GM19239 (cell line): ENCODE measurements around the gene HERC2.

Experiments
- DNase-seq: peaks from one replicate; pipeline ENCODE4 v3.0.0; 2011; ENCODE audit warnings: low spot score; ENCODE audit not compliant: insufficient read length
- FAIRE-seq: peaks from 2 replicates; lab custom pipeline; 2011; peaks lifted over from hg19 to GRCh38; lab: Jason Lieb, UNC

Gene HERC2

DNA sequence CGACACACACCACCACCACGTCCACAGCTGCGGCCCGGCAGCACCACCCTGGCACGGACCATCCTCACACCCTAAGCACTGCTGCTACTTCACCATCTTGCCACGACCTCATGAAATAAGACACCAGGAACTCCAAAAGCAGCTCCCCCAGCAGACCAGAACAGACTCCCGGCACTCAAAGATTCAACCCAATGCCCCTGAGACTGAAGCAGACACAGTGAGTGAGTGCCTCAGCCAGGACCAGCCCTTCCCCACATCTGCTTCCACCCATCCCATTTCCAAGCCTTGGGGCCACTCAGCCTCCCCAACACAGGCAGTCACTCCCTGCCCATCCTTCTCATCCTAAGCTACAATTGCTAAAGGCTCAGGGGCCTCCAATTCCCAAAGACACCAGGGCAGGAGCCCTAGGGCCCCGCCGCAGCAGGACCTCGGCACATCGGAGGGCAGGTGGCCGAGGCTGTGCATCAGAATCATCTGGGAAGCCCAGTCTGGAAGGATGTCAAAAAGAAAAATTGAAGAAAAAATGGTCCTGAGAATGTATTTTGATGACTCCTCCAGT is 204.5 kb downstream of the HERC2 start:
- DNase-seq: no peak
- FAIRE-seq: no peak

DNA sequence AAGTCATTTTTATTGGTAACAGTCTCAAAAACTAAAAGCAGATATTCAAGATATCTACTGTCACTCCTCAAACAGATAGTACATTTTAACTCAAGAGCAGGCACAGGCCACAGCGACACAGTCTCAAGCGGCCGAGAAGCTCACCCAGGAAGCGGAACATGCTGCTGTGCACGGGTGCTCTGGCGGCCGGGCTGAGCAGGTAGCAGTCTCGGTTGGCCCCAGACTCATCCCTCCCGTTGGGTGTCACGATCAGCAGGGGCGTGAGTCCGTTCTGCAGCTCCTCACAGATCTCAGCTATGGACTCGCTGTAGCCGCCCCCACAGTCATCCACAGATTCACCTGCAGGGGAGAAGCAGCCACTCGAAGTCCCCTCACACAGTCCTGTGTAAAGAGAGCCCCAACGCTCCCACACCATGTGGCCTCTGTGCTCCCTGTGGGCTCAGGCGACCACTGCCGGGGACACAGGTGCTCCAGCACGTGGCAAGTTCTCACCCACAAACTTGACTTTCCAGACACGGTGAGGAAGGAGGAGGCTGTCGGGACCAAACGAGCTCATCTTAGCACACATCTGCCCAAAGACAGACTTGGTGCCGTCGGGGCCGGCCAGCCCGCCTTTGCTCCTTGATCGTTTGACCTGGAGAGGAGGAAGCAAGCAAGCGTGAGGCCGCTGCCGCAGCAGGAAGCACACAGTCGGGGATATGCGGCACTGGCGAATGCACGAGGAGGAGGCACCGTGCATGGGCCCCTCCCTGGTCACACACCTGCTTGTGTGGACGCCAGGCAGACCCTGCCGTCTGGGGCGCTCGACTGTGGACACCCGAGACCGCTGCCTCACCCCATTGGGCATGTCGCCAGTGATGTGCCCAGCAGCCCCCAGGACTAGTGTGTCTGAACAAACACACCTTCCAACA is 205.2 kb downstream of the HERC2 start:
- FAIRE-seq (no peak), DNase-seq (no peak)

DNA sequence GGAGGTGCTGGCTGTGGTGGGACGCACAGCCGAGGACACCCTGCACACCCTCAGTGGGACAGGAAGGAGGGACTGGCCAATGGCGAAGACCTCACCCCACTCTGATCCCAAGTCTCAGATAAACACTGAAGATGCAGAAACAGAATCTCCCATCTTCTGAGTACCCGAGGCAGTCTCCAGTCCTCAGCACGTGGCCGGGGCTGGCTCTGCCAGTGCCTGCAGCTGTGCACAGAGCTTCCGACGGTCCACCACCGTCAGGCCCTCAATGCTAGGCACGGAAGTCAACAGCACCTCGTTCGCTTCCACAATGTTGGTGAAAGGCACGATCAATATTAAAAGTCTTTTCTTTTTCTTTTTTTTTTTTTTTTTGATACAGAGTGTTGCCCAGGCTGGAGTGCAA is 206.1 kb downstream of the HERC2 start:
- FAIRE-seq: no peak
- DNase-seq: no peak

DNA sequence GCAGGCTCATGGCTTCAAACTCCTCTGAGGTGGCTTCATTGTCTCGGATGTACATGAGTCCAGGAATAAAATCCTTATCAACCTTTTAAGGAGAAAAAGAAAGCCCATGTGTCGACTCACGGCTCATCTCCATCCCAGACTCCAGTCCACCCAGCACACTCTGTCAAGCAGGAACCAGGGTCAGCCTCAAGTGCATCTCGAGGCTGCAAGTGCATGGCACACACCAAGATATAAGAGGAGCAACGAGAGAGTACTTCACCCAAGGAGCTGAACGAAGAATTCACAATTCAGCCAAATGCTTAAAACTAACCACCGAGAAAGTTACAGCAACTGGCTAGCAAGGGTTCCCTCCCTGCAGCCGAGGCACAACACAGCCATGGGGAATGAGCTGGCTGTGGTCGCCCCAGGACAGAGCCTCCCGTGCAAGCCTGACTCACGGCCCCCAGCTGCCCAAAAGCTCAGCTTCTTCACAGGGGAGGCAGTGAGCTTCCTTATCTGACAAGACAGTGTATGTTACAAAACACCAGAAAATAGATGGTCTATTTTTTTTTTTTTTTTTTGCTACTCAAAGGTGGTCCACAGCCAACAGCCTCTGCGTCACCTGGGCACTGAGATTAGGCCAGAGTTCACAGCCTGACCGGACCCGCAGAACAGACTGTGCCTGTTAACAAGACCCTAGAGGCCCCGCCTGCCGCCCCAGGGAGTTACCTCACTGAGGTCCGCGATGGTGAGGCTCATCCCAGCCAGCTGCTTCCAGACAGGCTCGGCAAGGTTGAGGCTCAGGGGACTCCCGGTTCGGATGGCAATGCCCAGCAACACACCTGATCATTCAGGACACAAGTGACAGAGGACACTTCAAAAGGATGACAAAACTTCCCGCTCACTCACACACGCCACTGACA is 207.0 kb downstream of the HERC2 start:
- no peak for DNase-seq
- FAIRE-seq: no peak

DNA sequence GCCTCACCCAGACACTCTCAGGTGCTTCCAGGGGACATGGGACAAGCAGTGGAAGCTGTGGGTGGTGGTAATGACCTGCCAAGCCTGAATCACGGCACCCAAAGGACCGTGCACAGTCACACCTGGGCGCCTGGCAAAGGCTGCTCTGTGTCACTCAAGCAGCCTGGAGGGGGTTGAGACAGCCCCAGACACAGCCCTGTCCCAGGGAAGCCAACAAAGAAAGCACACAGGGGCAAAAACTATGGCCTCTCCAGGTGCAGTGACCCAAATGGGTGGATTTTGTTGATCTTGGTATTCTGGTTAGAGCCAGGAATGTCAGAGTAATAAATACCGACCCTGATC is 207.9 kb downstream of the HERC2 start:
- FAIRE-seq: no peak
- no peak for DNase-seq

DNA sequence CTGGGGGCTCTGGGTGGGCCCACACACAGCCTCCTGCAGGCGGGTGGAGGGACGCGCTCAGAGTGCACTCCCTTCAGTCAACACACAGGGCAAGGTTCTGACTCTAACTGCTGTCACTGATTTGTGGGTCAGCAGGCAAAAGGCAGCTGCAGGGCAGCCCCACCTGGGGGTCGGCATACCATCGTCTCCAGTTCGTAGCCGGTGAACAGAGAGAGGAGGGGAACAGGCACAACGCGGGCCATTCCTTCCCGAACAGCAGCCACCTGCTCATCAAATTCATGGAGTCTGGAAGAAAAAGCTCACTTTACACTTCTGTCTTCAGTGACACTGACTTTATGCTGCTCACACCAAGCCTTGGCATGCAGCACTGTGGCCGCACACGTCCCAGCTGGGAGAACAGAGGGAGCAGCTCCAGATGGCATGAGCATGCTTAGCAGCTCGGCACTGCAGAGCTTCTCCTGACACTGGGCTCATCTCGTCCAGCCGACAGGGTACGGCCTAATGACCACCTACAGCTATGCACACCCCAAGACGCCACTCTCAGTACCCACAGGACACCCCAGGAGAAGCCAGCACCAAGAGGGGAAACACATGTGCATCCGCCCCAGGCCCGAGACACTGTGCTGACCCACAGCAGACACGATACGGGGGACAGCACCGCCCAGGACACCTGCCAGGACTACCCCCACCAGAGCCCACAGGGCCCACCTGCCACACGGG is 208.4 kb downstream of the HERC2 start:
- DNase-seq (no peak), FAIRE-seq (no peak)

DNA sequence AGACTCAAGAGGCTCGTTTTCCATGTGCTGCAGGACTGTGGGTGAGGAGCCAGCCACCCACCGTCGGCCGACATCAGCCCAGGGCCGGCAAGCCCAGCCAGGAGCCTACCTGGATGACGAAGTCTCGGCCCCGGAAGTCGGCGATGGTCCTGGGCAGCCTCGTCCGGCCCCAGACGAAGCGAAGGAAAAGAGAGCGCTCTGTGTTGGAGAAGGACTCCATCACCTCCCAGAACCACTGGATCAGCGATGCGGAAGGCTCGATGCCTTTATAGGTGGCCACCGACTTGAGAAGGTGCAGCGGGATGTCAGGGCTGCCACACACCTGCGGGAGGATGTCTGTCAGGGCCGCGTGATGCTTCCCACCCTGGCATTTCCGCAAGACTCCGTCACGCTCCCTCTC is 209.0 kb downstream of the HERC2 start:
- FAIRE-seq: no peak

DNA sequence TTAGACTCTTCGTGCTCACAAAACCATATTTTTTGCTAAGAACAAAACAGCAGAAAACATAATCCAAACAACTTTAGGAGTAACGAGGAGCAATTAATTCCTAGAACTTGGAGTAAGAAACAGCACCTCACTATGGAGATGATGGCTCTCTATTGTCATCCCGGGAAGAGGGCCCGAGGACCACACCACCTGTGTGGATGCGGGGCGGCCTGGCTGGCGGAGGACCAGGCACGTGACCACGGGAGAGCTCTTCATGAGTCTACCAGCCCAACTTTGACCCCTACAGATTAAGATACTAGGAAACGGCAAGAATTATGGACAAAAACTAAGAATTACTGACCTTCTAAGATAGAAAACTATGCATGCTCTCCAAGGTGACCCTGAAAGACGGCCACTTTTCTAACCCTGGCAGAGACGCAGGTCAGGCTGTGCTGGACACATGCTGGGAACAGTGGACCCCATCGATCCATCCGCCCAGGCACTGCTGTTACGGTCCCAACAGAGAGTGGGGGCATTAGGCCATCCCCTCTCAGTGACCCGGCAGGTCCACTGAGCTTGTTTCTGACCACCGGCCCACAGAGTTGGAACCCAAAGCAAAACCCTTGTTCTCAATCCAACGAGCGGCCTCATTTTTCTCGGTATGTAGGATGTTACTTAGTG is 209.7 kb downstream of the HERC2 start:
- no peak for DNase-seq
- no peak for FAIRE-seq

More for the DNA sequence above, 209.0 kb downstream of the HERC2 start:
- DNase-seq: no peak

DNA sequence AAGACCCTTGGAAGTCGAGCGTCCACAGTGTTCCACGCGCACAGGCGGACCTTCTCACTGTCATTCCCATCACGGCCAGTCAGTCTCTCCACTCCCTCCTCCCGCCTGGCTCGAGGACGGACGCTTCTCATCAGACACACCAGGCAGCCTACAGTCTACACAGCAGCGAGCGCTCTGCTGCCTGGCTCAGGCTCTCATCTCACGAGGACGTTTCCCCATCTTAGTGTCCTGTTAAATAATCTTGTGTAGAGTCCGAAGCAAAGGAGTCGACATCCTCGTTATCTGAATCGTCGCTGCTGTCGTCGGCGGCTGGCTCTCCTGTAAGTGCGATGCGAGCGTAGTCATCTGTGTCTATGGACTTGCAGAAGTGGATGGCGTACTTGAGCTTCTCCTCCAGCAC is 210.4 kb downstream of the HERC2 start:
- no peak for DNase-seq
- FAIRE-seq: no peak

DNA sequence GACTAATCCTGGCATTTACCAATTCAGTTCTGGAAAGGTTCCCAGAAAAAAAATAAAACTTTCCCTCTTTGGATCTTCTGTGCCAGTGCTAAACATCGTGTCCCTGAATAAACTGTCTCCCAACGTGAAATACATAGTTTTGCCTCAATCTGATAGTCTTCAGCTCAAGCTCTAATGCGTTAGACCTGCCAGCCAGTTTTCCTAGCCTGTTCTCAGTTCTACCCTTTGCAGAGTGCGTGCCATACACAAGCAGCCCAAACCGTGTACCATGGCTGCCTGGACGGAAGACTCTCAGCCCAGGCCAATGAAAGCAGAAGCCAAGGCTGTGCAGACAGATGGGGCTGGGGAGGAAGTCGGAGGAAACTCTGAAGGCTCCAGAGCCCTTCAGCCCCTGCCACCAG is 211.5 kb downstream of the HERC2 start:
- no peak for FAIRE-seq

DNA sequence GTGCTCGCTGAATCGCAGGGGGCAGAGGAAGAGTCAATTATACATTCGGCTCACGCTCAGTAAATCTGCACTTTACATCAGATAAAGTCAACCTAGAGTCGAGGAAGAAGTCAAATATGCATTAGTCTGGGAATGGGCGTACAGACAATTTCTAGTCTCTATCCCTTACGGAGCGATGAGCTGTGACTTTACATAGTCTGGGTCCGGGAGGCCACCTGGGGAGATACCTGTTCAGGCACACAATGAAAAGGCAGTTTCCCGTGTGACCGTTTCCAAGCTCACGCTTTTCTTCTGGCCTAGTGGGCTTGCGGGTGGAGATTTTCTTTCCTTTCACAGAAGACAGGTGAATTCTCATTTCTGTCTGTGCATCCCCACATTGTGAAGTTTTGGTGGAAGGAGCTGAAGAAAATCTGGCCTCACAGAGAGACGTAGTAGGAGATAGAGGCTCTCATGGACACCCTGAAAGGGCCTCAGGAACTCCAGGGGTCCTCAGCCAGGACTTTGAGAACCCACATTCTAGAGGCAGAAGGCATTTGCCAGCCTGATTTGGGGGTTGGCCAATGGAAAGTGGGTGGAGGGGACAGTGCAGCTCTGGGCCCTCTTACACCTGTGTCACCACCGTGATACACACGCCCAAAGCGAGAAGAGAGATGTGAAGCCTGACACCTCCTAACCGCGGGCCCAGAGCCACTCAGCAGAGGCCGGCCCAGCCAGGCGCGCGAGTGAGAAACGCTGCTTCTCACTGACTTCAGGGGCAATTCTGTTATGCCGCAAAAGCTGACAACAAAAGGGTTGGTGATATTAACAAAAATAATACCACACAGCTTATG is 212.1 kb downstream of the HERC2 start:
- FAIRE-seq (no peak), DNase-seq (no peak)

More for the DNA sequence above, 211.5 kb downstream of the HERC2 start:
- no peak for DNase-seq

DNA sequence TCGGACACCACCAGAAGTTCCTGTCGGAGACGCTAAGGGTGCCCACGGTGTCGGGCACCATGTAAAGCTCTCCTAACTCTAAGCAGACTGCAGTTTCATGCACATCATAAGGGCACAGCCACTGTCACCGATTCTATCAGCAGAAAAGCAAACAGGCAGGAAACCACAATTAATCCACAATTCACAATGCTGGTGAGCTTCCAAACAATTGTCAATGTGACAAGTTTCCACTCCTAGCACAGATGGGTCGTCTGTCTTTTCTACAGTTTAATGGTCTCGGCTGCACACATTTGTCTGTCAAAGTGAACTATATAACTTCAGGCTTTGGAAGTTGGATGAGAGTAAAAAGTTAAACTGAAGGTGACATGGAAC is 214.1 kb downstream of the HERC2 start:
- no peak for FAIRE-seq
- no peak for DNase-seq

DNA sequence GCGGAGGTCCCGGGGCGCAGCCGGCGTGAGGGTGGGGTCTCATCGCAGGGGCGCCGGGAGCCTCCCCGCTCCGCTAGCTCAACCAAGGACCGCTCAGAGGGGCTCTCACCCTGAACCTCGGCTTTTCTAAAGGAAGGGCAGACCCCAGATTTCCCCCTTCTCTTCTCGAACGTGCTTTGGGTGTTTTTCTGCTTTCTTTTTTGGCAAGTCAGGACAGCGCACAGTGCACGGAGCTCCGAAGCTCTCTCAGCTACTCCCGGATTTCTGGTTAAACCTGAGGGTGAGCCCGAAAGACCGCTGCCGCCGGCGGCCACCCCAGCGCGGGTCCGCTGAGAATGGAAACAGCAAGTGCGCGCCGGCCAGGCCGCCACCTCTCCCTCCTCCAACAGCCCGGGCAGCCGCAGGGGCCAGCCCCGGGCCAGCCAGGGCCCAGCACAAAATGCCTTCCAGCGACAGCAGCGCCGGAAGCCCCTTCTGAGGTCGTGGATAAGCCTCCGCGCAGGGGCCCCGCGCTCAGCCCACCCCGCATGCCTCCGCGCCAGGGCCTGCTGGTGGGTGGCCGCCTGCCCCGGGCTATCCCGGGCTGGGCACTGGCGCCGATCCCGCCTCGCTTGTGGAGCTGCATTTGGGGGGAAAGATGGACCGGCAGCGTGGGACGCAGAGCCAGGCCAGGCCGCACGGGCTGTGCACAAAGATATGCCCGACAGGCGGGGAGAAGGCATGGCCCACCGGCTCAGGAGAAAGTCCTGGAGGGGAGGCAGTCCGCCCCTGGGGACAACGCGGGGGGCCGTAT is 214.7 kb downstream of the HERC2 start:
- DNase-seq (no peak), FAIRE-seq (no peak)

DNA sequence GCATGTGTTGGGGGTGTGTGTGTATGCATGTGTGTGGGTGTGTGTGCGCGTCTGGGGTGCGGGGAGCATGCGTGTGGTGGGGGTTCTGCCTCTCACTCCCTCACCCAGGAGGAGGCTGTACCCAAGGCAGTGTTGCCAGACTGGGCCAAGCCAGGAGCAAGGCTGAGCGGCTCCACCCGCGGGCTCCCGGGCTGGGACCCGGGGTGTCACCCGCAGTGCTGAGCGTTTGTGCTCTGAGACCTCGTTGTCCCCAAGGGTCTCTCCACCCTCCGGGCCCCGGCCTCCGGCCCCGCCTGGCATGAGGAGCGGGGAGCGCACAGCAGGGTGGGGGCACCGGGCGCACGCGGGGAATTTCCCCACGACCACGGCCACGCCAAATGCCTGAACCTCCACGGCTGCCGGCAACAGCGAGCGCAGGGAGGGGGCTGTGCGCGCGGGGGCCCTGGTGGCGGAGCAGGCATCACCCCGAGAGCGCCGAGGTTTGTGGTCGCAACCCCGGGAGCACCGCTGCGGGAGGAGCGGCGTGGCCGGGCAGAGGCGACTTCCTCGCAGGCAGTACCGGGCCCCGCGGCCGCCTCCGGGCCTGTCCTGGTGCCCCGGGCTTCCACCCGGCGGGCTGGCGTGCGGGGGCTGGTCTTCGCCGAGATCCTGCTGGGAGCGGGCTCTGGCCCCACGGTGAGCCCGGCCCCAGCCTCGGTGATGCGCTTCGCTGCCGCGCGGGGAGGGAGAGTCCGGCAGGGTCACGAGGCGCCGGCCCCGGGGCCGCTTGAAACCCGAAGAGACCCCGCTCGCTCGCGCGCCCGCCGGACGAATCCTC is 215.5 kb downstream of the HERC2 start:
- FAIRE-seq (no peak), DNase-seq (no peak)

DNA sequence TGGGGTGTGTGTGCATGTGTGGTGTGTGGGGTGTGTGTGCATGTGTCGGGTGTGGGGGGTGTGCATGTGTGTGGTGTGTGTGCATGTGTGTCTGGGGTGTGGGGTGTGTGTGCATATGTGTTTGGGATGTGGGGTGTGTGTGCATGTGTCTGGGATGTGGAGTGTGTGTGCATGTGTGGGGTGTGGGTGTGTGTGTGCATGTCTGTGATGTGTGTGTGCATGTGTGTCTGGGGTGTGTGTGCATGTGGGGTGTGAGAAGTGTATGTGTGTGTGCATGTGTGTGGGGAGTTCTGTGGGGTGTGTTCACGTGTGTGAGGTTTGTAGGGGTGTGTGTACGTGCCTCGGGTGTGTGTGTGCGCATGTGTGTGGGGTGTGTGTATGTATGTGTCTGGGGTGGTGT is 216.2 kb downstream of the HERC2 start:
- DNase-seq: no peak
- FAIRE-seq: no peak

DNA sequence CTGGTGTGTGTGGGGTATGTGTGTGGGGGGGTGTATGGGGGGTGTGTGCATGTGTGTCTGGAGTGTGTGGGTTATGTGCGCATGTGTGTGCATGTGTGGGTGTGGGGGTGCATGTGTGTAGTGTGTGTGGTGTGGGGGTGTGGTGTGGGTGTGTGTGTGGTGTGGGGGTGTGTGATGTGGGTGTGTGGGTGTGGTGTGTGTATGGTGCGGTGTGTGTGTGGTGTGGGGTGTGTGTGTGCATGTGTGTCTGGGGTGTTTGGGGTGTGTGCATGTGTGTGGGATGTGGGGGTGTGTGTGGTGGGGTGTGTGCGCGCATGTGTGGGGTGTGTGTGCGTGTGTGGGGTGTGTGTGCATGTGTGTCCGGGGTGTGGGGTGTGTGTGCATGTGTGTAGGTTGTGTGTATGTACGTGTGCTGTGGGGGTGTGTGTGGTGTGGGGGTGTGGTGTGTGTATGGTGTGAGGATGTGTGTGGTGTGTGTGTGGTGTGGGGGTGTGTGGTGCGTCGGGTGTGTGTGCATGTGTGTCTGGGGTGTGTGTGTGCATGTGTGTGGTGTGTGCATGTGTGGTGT is 216.7 kb downstream of the HERC2 start:
- no peak for DNase-seq
- FAIRE-seq: no peak

DNA sequence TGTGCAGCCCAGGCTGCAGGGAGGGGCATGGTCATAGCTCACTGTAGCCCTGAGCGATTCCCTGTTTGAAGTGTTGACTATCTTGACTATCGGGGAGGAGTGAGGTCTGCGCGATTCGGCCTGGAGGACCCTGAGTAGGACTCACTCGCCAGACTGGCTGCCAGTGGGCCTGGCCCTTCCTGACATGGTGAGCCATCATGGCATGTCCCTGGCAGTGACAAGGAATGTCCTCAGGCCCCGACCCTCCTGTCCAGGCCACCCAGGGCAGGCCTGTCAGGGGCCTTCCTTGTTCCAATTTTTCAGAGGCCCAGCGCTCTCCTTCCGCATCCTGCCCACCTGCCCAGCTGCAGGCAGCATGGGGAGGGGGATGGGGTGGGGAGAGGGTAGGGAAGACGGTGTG is 217.7 kb downstream of the HERC2 start:
- DNase-seq (no peak), FAIRE-seq (no peak)
